Measurements from ENCODE around the gene RNF13. TPM values are rescaled to one million over a fixed set of nuclear protein-coding genes. Genes with fewer than 3 reads are reported as not detected.

Gene RNF13
- total and polyA plus RNA-seq, 4 donors: 56.1 to 85.8 (median 70.8) TPM

- intact Hi-C loops (cut with DNase I): no loop called here
- 83 to 88% methylated on average over 2 of the region's 2 CpGs for WGBS, 2 donors
- Histone ChIP-seq H3K4me1 (ENCODE audit: control insufficient read depth in 1 of 2, insufficient read depth in 2 of 2, low read length in 2 of 2) (no peaks in the 10 kb centered on the region), H3K4me3 (ENCODE audit: low read length in 2 of 2) (no peak overlapping the region), H3K9me3 (ENCODE audit: control insufficient read depth, low read length) (peaks cover 1% of the 10 kb centered on the region), H3K27me3 (ENCODE audit: control insufficient read depth in 1 of 2, insufficient read depth in 2 of 2, low read length in 1 of 2) (no peaks in the 10 kb centered on the region), H3K36me3 (ENCODE audit: control insufficient read depth in 1 of 2, insufficient read depth in 2 of 2, low read length in 1 of 2) (no peaks in the 10 kb centered on the region), H3K27ac (ENCODE audit: low read depth in 1 of 2, low read length in 2 of 2) (no peak overlapping the region)
- ATAC-seq (ENCODE audit: low FRiP score) (no peak), DNase-seq (no peak)
These were observed 22.7 kb upstream of the RNF13 start for GRCh38 chr3:149790268-149790667.

GRCh38 chr3:149790698-149791097, 22.3 kb upstream of the RNF13 start:
- intact Hi-C loops (cut with DNase I): no loop called here
- Histone ChIP-seq H3K36me3 (ENCODE audit: control insufficient read depth in 1 of 2, insufficient read depth in 2 of 2, low read length in 1 of 2) (no peaks in the 10 kb centered on the region), H3K4me3 (ENCODE audit: low read length in 2 of 2) (no peak overlapping the region), H3K27ac (ENCODE audit: low read depth in 1 of 2, low read length in 2 of 2) (no peak overlapping the region), H3K27me3 (ENCODE audit: control insufficient read depth in 1 of 2, insufficient read depth in 2 of 2, low read length in 1 of 2) (no peaks in the 10 kb centered on the region), H3K9me3 (ENCODE audit: control insufficient read depth, low read length) (peaks cover 1% of the 10 kb centered on the region), H3K4me1 (ENCODE audit: control insufficient read depth in 1 of 2, insufficient read depth in 2 of 2, low read length in 2 of 2) (no peaks in the 10 kb centered on the region)
- ATAC-seq (ENCODE audit: low FRiP score) (no peak), DNase-seq (no peak)
- WGBS, 2 donors: 44 to 53% methylated on average over 3 of the region's 3 CpGs

- WGBS, 2 donors: 92% methylated on average over 4 of the region's 4 CpGs
- DNase-seq: no peak
- no peaks in the 10 kb centered on the region for H3K4me1 ChIP-seq (ENCODE audit: control insufficient read depth in 1 of 2, insufficient read depth in 2 of 2, low read length in 2 of 2)
- intact Hi-C loops (cut with DNase I): no loop called here
- no peak for ATAC-seq (ENCODE audit: low FRiP score)
- no peak within 1 kb of the TSS for H3K27ac ChIP-seq (ENCODE audit: low read depth in 1 of 2, low read length in 2 of 2)
- H3K36me3 ChIP-seq (ENCODE audit: control insufficient read depth in 1 of 2, insufficient read depth in 2 of 2, low read length in 1 of 2): no peaks in the 10 kb centered on the region
- H3K27me3 ChIP-seq (ENCODE audit: control insufficient read depth in 1 of 2, insufficient read depth in 2 of 2, low read length in 1 of 2): no peaks in the 10 kb centered on the region
- no peak within 1 kb of the TSS for H3K4me3 ChIP-seq (ENCODE audit: low read length in 2 of 2)
- H3K9me3 ChIP-seq (ENCODE audit: control insufficient read depth, low read length): peaks cover 1% of the 10 kb centered on the region
These were observed 20.4 kb upstream of the RNF13 start, which contains the start of gene ANKUB1 for GRCh38 chr3:149792452-149793270. Gene ANKUB1 (minus strand): TSS chr3:149792554. CDS start chr3:149792366, 188 bp downstream.

GRCh38 chr3:149796026-149796425, 17.0 kb upstream of the RNF13 start:
- ATAC-seq (ENCODE audit: low FRiP score): no peak

GRCh38 chr3:149800693-149801092, 12.3 kb upstream of the RNF13 start:
- WGBS, 2 donors: 41 to 44% methylated on average over 8 of the region's 8 CpGs
- H3K9me3 ChIP-seq (ENCODE audit: control insufficient read depth, low read length): no peaks in the 10 kb centered on the region
- H3K4me3 ChIP-seq (ENCODE audit: low read length in 2 of 2): no peak overlapping the region
- no peaks in the 10 kb centered on the region for H3K36me3 ChIP-seq (ENCODE audit: control insufficient read depth in 1 of 2, insufficient read depth in 2 of 2, low read length in 1 of 2)
- H3K27ac ChIP-seq (ENCODE audit: low read depth in 1 of 2, low read length in 2 of 2): no peak overlapping the region
- DNase-seq: no peak
- H3K27me3 ChIP-seq (ENCODE audit: control insufficient read depth in 1 of 2, insufficient read depth in 2 of 2, low read length in 1 of 2): no peaks in the 10 kb centered on the region
- intact Hi-C loops (cut with DNase I): no loop called here
- H3K4me1 ChIP-seq (ENCODE audit: control insufficient read depth in 1 of 2, insufficient read depth in 2 of 2, low read length in 2 of 2): no peaks in the 10 kb centered on the region
- no peak for ATAC-seq (ENCODE audit: low FRiP score)

More at GRCh38 chr3:149796026-149796425, 17.0 kb upstream of the RNF13 start:
- Histone ChIP-seq H3K4me3 (ENCODE audit: low read length in 2 of 2) (no peak overlapping the region), H3K36me3 (ENCODE audit: control insufficient read depth in 1 of 2, insufficient read depth in 2 of 2, low read length in 1 of 2) (no peaks in the 10 kb centered on the region), H3K27ac (ENCODE audit: low read depth in 1 of 2, low read length in 2 of 2) (no peak overlapping the region), H3K4me1 (ENCODE audit: control insufficient read depth in 1 of 2, insufficient read depth in 2 of 2, low read length in 2 of 2) (no peaks in the 10 kb centered on the region), H3K9me3 (ENCODE audit: control insufficient read depth, low read length) (no peaks in the 10 kb centered on the region), H3K27me3 (ENCODE audit: control insufficient read depth in 1 of 2, insufficient read depth in 2 of 2, low read length in 1 of 2) (no peaks in the 10 kb centered on the region)
- intact Hi-C loops (cut with DNase I): no loop called here
- DNase-seq: no peak
- 83 to 85% methylated on average over 1 of the region's 1 CpG for WGBS, 2 donors

GRCh38 chr3:149801195-149801594, 11.8 kb upstream of the RNF13 start:
- H3K27me3 ChIP-seq (ENCODE audit: control insufficient read depth in 1 of 2, insufficient read depth in 2 of 2, low read length in 1 of 2): no peaks in the 10 kb centered on the region
- no peaks in the 10 kb centered on the region for H3K4me1 ChIP-seq (ENCODE audit: control insufficient read depth in 1 of 2, insufficient read depth in 2 of 2, low read length in 2 of 2)
- H3K36me3 ChIP-seq (ENCODE audit: control insufficient read depth in 1 of 2, insufficient read depth in 2 of 2, low read length in 1 of 2): no peaks in the 10 kb centered on the region
- intact Hi-C loops (cut with DNase I): no loop called here
- no peak for ATAC-seq (ENCODE audit: low FRiP score)
- 81 to 88% methylated on average over 1 of the region's 1 CpG for WGBS, 2 donors
- no peak for DNase-seq
- H3K9me3 ChIP-seq (ENCODE audit: control insufficient read depth, low read length): no peaks in the 10 kb centered on the region
- no peak overlapping the region for H3K4me3 ChIP-seq (ENCODE audit: low read length in 2 of 2)
- H3K27ac ChIP-seq (ENCODE audit: low read depth in 1 of 2, low read length in 2 of 2): no peak overlapping the region

- Histone ChIP-seq H3K4me3 (ENCODE audit: low read length in 2 of 2) (no peak overlapping the region), H3K4me1 (ENCODE audit: control insufficient read depth in 1 of 2, insufficient read depth in 2 of 2, low read length in 2 of 2) (no peaks in the 10 kb centered on the region), H3K9me3 (ENCODE audit: control insufficient read depth, low read length) (no peaks in the 10 kb centered on the region), H3K27me3 (ENCODE audit: control insufficient read depth in 1 of 2, insufficient read depth in 2 of 2, low read length in 1 of 2) (no peaks in the 10 kb centered on the region), H3K36me3 (ENCODE audit: control insufficient read depth in 1 of 2, insufficient read depth in 2 of 2, low read length in 1 of 2) (no peaks in the 10 kb centered on the region), H3K27ac (ENCODE audit: low read depth in 1 of 2, low read length in 2 of 2) (no peak overlapping the region)
- intact Hi-C loops (cut with DNase I): no loop called here
- ATAC-seq (ENCODE audit: low FRiP score): no peak
- WGBS, 2 donors: 69 to 70% methylated on average over 5 of the region's 5 CpGs
- DNase-seq: no peak
These were observed 11.4 kb upstream of the RNF13 start for GRCh38 chr3:149801639-149802038.

- Histone ChIP-seq H3K9me3 (ENCODE audit: control insufficient read depth, low read length) (no peaks in the 10 kb centered on the region), H3K36me3 (ENCODE audit: control insufficient read depth in 1 of 2, insufficient read depth in 2 of 2, low read length in 1 of 2) (no peaks in the 10 kb centered on the region), H3K27ac (ENCODE audit: low read depth in 1 of 2, low read length in 2 of 2) (no peak overlapping the region), H3K4me3 (ENCODE audit: low read length in 2 of 2) (no peak overlapping the region), H3K27me3 (ENCODE audit: control insufficient read depth in 1 of 2, insufficient read depth in 2 of 2, low read length in 1 of 2) (no peaks in the 10 kb centered on the region), H3K4me1 (ENCODE audit: control insufficient read depth in 1 of 2, insufficient read depth in 2 of 2, low read length in 2 of 2) (no peaks in the 10 kb centered on the region)
- intact Hi-C loops (cut with DNase I): loop anchor here (5.0 kb wide), 1 partner anchor 39 kb away; no protein-coding TSS in a partner anchor
- ATAC-seq (ENCODE audit: low FRiP score) (no peak), DNase-seq (no peak)
- WGBS, 2 donors: 75% methylated on average over 2 of the region's 2 CpGs
These were observed 6.7 kb upstream of the RNF13 start for GRCh38 chr3:149806171-149806778.
